ENCODE data around the gene SLC6A5. TPM values are rescaled to one million over a fixed set of nuclear protein-coding genes. Genes with fewer than 3 reads are reported as not detected.

The SLC6A5 gene
- total RNA-seq, 2 experiments from 2014 or later, result not detected

- H3K4me1 ChIP-seq (ENCODE audit: insufficient read depth, low read length), result no peaks in the 10 kb centered on the region
- H3K9me3 ChIP-seq (ENCODE audit: control insufficient read depth in 1 of 2, insufficient read depth in 1 of 2, low read length in 2 of 2), result no peaks in the 10 kb centered on the region
- no peak overlapping the region for H3K4me3 ChIP-seq (ENCODE audit: low read length)
- ChIA-PET POLR2A (no interaction called here), CTCF (no interaction called here)
- Mint-ChIP-seq H3K4me3 (no peak overlapping the region), H3K36me3 (ENCODE audit: low read depth) (no peaks in the 10 kb centered on the region), H3K9me3 (no peaks in the 10 kb centered on the region), H3K4me1 (ENCODE audit: low read depth) (no peaks in the 10 kb centered on the region), H3K27me3 (peaks cover 24% of the 10 kb centered on the region), H3K27ac (no peak overlapping the region)
- ATAC-seq (ENCODE audit: poor library complexity) (no peak), DNase-seq (no peak)
- no peaks in the 10 kb centered on the region for H3K36me3 ChIP-seq (ENCODE audit: insufficient read depth, low read length)
- H3K27ac ChIP-seq (ENCODE audit: low read depth in 1 of 2, low read length in 2 of 2), result no peak overlapping the region
- TF ChIP-seq, protein P1, sequence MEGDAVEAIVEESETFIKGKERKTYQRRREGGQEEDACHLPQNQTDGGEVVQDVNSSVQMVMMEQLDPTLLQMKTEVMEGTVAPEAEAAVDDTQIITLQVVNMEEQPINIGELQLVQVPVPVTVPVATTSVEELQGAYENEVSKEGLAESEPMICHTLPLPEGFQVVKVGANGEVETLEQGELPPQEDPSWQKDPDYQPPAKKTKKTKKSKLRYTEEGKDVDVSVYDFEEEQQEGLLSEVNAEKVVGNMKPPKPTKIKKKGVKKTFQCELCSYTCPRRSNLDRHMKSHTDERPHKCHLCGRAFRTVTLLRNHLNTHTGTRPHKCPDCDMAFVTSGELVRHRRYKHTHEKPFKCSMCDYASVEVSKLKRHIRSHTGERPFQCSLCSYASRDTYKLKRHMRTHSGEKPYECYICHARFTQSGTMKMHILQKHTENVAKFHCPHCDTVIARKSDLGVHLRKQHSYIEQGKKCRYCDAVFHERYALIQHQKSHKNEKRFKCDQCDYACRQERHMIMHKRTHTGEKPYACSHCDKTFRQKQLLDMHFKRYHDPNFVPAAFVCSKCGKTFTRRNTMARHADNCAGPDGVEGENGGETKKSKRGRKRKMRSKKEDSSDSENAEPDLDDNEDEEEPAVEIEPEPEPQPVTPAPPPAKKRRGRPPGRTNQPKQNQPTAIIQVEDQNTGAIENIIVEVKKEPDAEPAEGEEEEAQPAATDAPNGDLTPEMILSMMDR (IDR thresholded peaks at IDR 0.05), result no peak
- intact Hi-C loops (cut with DNase I, micrococcal nuclease), result no loop called here
- H3K27me3 ChIP-seq (ENCODE audit: control insufficient read depth in 1 of 2, insufficient read depth in 2 of 2, low read length in 2 of 2), result peaks cover 0 to 4% of the 10 kb centered on the region in 2 experiments
Observed at GRCh38 chr11:20639688-20640087, 40.3 kb downstream of the SLC6A5 start.

DNA sequence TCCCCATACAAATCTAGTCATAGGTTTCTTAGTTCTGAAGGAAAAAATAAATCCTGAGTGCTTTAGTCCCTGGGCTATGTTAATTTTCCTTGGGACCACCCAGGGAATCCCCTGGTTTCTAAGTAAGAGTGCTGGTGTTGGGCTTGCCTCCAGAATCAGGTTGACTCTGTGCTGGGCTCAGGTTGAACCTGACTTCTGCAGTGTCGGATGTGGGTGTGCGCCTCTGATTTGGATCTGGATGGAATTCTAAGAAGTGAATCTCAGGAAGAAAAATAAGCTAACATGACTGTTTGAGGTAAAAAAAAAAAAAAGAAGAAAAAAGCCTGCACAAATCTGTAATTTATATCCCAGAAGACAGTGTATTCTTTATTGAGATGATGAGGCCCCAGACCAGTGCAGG is 41.0 kb downstream of the SLC6A5 start:
- Histone ChIP-seq H3K27me3 (ENCODE audit: control insufficient read depth in 1 of 2, insufficient read depth in 2 of 2, low read length in 2 of 2) (peaks cover 0 to 4% of the 10 kb centered on the region in 2 experiments), H3K27ac (ENCODE audit: low read depth in 1 of 2, low read length in 2 of 2) (no peak overlapping the region), H3K4me1 (ENCODE audit: insufficient read depth, low read length) (no peaks in the 10 kb centered on the region), H3K36me3 (ENCODE audit: insufficient read depth, low read length) (no peaks in the 10 kb centered on the region), H3K9me3 (ENCODE audit: control insufficient read depth in 1 of 2, insufficient read depth in 1 of 2, low read length in 2 of 2) (no peaks in the 10 kb centered on the region), H3K4me3 (ENCODE audit: low read length) (no peak overlapping the region)
- intact Hi-C loops (cut with DNase I, micrococcal nuclease), result no loop called here
- H3K27me3 Mint-ChIP-seq, result peaks cover 21% of the 10 kb centered on the region
- no peaks in the 10 kb centered on the region for H3K4me1 Mint-ChIP-seq (ENCODE audit: low read depth)
- no peaks in the 10 kb centered on the region for H3K36me3 Mint-ChIP-seq (ENCODE audit: low read depth)
- no peak for DNase-seq
- no peak overlapping the region for H3K4me3 Mint-ChIP-seq
- ChIA-PET CTCF (no interaction called here), POLR2A (no interaction called here)
- H3K9me3 Mint-ChIP-seq, result no peaks in the 10 kb centered on the region
- no peak for ATAC-seq (ENCODE audit: poor library complexity)
- TF ChIP-seq, protein P1 (IDR thresholded peaks at IDR 0.05), result no peak
- H3K27ac Mint-ChIP-seq, result no peak overlapping the region

- Histone ChIP-seq H3K4me3 (ENCODE audit: low read length) (no peak overlapping the region), H3K27ac (ENCODE audit: low read depth in 1 of 2, low read length in 2 of 2) (no peak overlapping the region), H3K27me3 (ENCODE audit: control insufficient read depth in 1 of 2, insufficient read depth in 2 of 2, low read length in 2 of 2) (no peaks in the 10 kb centered on the region), H3K36me3 (ENCODE audit: insufficient read depth, low read length) (no peaks in the 10 kb centered on the region), H3K4me1 (ENCODE audit: insufficient read depth, low read length) (no peaks in the 10 kb centered on the region), H3K9me3 (ENCODE audit: control insufficient read depth in 1 of 2, insufficient read depth in 1 of 2, low read length in 2 of 2) (no peaks in the 10 kb centered on the region)
- Mint-ChIP-seq H3K27me3 (peaks cover 6% of the 10 kb centered on the region), H3K9me3 (no peaks in the 10 kb centered on the region), H3K4me3 (no peak overlapping the region), H3K27ac (no peak overlapping the region), H3K36me3 (ENCODE audit: low read depth) (no peaks in the 10 kb centered on the region), H3K4me1 (ENCODE audit: low read depth) (no peaks in the 10 kb centered on the region)
- intact Hi-C loops (cut with DNase I, micrococcal nuclease), result no loop called here
- TF ChIP-seq, protein P1 (IDR thresholded peaks at IDR 0.05), result no peak
- ChIA-PET POLR2A (no interaction called here), CTCF (no interaction called here)
- ATAC-seq (ENCODE audit: poor library complexity), result no peak
- no peak for DNase-seq
Observed at GRCh38 chr11:20644360-20644759, 45.0 kb downstream of the SLC6A5 start.
